ENCODE results near the gene NAV2.
A peak's percentile ranks its signal among the peaks of the same experiment; 100 is the strongest.
"Not testable (repeated sequence)": the region's sequence is repeated elsewhere in the genome, so short reads cannot be mapped to it uniquely, and the experiment has no call there.

Gene NAV2

DNA sequence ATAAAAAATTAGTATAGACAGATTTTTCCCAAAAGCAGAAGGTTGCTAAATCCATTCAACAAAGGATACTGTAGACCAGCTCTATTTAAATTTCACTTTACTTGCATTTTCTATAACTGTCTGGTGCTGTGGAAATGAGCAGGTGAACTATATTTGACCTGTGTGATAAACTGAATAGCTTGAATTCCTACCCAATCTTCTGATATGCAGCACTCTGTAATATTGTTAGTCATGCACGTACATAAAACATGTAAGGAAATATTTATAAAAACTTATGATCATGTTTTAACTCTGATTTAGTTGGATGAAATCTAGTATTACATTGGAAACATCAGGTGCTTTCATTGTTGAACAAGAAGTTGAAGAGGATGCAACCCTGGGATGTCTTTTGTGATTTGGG, 234.0 kb downstream of the NAV2 start:
- no peak for DNase-seq (ENCODE audit: low spot score)
- no peak for FAIRE-seq

- no peak for FAIRE-seq
- DNase-seq (ENCODE audit: low spot score), result no peak
Measured at GRCh38 chr11:19947537-19948114, 235.0 kb downstream of the NAV2 start.

DNA sequence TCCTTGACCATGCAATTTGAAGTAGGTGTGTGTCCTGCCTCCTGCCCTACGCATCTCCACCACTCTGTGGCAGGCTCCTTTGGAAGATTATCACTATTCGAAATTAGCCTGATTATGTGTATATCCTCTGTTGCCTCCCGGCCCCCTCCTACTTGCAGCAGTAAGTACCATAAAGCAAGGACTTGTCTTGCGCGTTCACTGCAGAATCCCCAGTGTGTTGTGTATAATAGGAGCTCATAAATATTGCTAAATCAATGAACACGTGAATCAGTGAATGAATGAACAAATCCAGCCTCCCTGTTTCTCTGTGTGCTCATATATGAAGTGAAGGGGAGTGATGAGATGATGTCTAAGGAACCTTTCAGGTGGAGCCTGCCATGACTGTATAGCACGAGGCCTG, 237.0 kb downstream of the NAV2 start:
- DNase-seq (ENCODE audit: low spot score) (no peak), FAIRE-seq (no peak)

- FAIRE-seq (peak; percentile 52), DNase-seq (ENCODE audit: low spot score) (peak; percentile 26)
Measured at GRCh38 chr11:19951558-19952115, 239.0 kb downstream of the NAV2 start.

DNA sequence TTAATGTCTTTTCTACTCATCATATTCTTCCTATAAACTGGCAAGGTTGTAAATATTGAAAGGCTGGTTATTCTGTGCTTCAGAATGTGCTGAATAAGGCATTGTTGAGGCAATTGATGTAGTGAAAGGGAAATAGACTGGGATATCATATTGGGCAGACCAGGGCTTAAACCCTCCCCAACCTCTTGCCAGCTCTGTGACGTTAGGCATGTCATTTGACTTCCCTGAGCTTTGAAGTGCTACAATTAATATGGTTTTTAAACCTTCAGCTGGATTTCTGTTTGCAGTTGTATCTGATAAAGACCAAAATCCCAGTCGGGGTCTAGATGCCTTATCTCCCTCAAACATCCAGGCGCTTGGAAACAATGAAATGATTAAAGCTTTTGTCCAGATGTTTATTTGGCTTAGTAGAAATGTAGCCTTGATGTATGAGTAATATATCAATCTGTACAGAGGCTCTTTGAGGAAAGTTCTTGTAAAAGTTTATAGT, 239.5 kb downstream of the NAV2 start:
- DNase-seq (ENCODE audit: low spot score) (no peak), FAIRE-seq (no peak)

DNA sequence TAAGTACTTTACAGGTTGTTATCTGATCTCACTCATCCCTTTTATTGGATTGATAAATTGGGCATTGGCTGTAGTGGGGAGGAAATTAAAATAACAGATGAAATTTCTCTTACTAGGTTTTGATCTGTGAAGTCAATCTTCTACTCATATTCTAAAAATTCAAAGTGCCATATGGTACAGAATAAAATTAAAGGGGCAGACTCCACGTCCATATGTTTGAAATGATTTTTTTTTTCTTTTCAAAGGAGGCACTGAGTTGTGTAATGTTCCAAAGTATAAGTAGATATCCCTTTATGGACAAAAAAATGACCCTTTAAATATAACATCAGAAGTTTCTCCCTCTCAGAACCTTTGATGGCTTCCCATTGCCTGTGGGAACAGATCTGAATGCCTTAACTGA, 240.3 kb downstream of the NAV2 start:
- no peak for FAIRE-seq

GRCh38 chr11:19953336-19953735, 240.7 kb downstream of the NAV2 start:
- FAIRE-seq (no peak), DNase-seq (ENCODE audit: low spot score) (peak; percentile 68)

More for the DNA sequence above, 240.3 kb downstream of the NAV2 start:
- DNase-seq (ENCODE audit: low spot score), result no peak

DNA sequence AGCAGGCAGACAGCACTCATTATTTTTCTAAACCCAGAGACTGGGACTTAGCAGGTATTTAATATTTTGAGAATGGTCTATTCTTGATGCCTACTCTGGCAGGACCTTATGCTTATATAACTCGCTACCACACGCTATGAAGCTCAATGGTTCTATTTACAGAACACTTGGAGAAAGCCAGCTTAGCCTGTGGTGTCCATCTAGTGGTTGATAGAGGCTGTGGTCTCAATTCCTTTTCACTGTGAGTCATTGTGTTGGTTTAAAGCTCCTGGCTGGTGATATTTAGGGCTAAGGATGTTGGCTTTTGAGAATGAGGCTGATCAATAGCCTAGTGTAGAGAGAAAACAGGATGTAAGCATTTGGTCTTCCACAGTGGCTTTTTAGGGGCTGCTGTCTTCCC, 241.3 kb downstream of the NAV2 start:
- DNase-seq (ENCODE audit: low spot score), result peak; percentile 60
- FAIRE-seq, result peak; percentile 68

DNA sequence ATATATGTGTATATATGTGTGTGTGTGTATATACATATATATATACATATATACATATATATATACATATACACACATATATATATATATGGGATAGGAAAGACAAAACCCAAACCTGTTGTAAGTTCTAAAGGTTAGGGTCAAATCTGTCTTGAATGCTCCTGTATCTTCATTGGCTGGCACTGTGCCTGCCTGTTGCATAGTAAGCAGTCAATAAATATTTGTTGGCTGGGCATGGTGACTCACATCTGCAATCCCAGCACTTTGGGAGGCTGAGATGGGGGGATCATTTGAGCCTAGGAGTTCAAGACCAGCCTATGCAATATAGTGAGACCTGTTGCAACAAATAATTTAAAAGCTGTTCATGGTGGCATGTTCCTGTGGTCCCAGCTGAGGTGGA, 242.3 kb downstream of the NAV2 start:
- FAIRE-seq (no peak), DNase-seq (ENCODE audit: low spot score) (no peak)

- no peak for FAIRE-seq
- no peak for DNase-seq (ENCODE audit: low spot score)
Measured at GRCh38 chr11:19955660-19956059, 243.0 kb downstream of the NAV2 start.

DNA sequence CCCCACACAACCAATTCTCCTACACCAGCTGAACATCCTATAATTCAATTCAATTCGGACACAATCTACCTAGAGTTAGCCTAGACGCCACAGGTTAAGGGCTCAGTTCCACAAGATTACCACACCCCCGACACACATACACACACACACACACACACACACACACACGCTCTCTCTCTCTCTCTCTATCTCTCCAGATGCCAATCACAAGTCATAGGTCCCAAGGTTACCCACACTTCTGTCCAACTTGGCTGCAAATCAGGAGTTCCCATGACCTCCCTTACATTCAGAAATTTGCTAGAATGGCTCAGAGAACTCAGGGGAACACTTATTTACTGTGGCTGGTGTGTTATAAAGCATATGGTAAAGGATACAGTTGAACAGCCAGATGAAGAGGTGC, 243.6 kb downstream of the NAV2 start:
- no peak for FAIRE-seq

DNA sequence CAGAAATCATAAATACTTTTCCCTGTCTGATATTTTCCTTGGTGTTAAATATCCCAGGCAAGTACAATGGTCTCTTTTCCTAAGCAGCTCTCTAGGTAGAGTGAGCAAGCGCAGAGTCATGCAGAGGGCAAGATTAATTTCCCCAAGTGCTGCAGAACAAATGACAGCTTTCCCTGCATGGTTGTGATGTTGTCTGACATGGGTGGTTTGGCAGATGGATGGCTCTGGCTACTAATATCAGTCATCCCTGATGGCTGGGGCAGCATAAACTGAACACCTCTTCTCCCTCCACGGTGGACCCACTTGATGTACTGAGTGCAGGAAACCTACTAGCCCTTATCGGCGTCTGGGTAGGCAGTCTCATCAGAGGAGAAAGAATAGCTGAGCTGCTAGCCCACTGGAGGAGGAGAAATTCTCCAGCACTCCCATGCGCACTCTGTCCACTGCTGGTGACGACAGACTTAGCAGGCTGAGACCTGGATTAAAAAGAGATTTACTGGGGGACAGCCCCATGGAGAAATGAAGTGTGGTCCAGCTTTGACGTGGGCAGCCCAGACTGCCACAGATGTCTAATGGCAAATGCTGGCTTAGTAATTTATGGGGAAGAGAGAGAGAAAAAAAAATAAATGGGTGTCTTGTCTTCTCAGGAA, 244.8 kb downstream of the NAV2 start:
- no peak for DNase-seq (ENCODE audit: low spot score)
- no peak for FAIRE-seq

More for the DNA sequence above, 243.6 kb downstream of the NAV2 start:
- no peak for DNase-seq (ENCODE audit: low spot score)

DNA sequence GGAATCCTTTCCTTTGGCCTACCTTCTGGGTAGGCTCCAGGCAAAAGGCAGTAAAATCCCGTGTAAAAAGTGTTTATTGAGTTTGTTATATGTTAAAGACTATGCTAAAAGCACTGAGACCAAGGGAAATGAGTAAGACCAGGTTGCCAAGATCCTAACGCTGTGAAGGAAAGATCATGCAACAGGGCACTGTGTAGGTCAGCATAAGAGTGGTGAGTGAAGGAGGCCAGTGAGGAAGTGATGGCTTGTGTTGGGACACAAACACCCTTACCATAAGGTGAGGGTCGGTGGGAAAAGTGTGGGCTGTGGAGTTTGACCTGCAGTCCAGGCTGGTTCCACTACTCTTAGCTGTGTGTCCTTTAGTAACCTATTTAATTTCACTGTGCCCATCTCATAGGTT, 245.6 kb downstream of the NAV2 start:
- FAIRE-seq, result no peak

GRCh38 chr11:19959210-19959609, 246.6 kb downstream of the NAV2 start:
- FAIRE-seq, result no peak
- no peak for DNase-seq (ENCODE audit: low spot score)

More for the DNA sequence above, 245.6 kb downstream of the NAV2 start:
- DNase-seq (ENCODE audit: low spot score), result no peak

DNA sequence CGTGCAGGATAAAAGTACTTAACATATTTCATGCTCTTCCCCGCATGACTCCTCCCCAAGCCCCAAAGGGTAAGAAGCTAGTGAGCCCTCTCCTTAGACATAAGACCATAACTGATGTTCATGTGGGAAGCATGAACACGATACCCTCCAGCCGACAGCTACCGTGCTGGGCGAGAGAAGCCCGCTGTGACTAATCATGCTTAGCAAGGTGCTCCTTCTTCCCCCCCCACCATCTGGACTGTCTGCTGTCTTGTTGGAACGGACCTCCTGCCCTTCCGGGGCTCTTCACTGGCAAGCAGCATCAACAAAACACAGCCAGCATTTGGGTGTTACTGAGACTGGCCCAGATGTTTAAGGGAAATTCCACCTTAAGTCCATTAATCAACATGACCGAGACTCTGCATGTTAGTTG, 247.0 kb downstream of the NAV2 start:
- no peak for FAIRE-seq
- no peak for DNase-seq (ENCODE audit: low spot score)

DNA sequence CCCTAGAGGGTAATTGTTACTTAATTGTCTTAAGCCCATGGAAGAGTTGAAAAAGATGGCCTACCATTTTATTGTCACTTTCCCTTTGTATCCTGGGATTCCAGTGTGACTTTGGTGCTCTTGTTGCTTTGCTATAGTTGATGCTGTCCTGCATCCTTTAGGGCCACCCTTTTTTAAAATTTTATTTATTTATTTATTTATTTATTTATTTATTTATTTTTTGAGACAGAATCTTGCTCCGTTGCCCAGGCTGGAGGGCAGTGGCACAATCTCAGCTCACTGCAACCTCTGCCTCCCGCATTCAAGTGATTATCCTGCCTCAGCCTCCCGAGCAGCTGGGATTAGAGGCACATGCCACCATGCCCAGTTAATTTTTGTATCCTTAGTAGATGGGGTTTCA, 247.8 kb downstream of the NAV2 start:
- not testable (repeated sequence) for FAIRE-seq; DNase-seq (ENCODE audit: low spot score)

DNA sequence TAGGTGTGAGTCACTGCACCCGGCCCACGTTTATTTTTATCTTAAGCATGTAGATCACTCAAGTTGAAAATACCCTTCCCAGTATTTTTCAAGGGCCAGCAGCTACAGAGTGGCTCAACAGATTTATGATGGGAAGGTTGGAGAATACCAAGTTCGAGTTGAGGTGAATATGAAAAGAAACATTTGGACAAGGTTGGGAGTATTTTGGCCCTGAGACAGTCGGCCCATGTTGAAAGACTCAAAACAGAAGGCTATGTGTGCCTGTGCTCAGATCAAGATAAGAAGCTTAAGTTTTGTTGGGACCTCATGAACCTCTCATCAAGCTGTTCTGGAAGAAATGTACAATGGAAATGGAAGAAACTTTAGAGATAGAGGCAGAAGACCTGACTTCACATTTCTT, 248.6 kb downstream of the NAV2 start:
- no peak for DNase-seq (ENCODE audit: low spot score)
- no peak for FAIRE-seq

GRCh38 chr11:19962053-19962800, 249.6 kb downstream of the NAV2 start:
- FAIRE-seq (no peak), DNase-seq (ENCODE audit: low spot score) (no peak)

DNA sequence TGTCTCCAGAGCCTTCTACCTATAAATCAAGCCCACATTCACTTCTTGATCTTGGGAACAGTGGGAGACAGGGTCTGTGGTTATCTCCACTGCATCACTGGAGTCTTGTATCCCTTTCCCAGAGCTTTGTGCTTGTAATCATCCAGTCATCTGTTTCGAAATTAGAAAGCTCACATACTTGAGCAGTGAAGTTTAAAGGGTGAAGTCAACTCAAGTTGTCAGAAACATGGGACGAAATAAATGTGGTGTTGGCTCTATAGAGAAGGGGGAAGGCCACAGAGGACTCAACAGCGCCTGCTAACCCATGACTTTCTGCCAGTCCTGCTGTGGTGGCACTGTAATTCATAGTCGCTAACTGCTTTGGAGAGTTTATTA, 250.2 kb downstream of the NAV2 start:
- DNase-seq (ENCODE audit: low spot score) (no peak), FAIRE-seq (no peak)

DNA sequence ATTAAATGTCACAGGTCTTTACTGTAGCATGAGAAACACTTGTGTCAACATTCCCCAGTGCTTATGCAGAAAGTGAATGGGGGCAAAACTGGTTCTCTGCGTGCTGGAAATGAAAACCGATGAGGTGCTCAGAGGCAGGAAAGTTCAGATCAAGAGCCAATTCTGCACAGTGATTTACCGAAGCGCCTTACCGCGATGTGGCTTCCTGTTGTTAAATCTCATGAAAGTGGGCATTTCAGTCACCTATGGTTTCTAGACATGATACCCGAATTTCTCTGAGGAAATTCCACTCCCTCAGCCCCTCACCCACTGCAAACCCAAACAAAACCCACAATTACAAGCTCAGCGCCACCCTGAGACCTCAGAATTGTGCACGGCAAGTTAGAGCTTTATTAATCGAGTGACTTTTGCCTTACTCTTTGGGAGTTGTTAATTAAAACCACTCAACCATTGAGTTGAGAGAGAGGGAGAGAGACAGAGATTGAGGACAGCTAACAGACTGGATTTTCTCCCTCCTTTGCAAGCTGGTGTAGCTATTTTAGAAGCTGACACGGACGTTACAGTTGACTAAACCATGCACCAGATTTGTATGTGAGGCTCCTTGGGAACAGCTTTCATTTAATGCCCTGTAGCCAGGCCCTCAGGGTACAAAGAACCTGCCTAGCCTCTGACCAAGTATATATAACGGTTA, 251.2 kb downstream of the NAV2 start:
- no peak for DNase-seq (ENCODE audit: low spot score)
- FAIRE-seq, result no peak

- no peak for DNase-seq (ENCODE audit: low spot score)
- no peak for FAIRE-seq
Measured at GRCh38 chr11:19966441-19966840, 253.8 kb downstream of the NAV2 start.

DNA sequence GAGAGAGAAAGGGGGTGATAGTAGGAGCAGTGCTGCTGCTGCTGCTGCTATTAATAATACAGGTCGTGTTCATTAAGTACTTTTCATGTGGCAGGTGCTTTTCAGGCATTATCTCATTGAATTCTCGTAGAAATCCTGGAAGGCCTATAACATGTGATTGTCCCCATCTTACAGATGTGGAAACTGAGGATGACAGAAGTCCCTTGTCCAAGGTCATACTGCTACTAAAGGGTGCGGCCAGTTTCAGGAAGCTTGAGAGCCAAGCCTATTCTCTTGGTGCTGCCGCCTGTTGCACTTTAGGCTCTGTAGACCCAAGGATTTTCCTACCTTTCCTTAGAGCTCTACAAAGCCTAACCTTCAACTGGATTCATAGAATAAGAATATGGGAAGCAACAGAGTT, 254.3 kb downstream of the NAV2 start:
- FAIRE-seq (no peak), DNase-seq (ENCODE audit: low spot score) (no peak)
